Small intestine (tissue), 7 donors: ENCODE results near the gene SLC2A9. TPM values are rescaled to one million over a fixed set of nuclear protein-coding genes. Genes with fewer than 3 reads are reported as not detected.
"Not testable (repeated sequence)": the region's sequence is repeated elsewhere in the genome, so short reads cannot be mapped to it uniquely, and the experiment has no call there.

ENCODE experiments used
- DNase-seq, 2 donors: peaks; one replicate each; pipeline versions ENCODE4 v3.0.0 to v3.0.0-alpha.2; 2013
- FAIRE-seq: peaks from 2 replicates; lab custom pipeline; 2012; peaks lifted over from hg19 to GRCh38; lab: Jason Lieb, UNC
- H3K27ac ChIP-seq, 3 donors: one replicate each; pipeline ENCODE4 v1.5.1; 2013; ENCODE audit warnings: low read length in 2 of 3, mild to moderate bottlenecking in 2 of 3, control low read depth in 1 of 3, inconsistent platforms in 1 of 3, low read depth in 1 of 3, moderate library complexity in 1 of 3
- H3K27me3 ChIP-seq, 3 donors: one replicate each; pipeline ENCODE4 v1.6.1; 2013; ENCODE audit warnings: low read length in 3 of 3, inconsistent platforms in 1 of 3; ENCODE audit not compliant: control insufficient read depth in 3 of 3, insufficient read depth in 3 of 3
- H3K36me3 ChIP-seq, 3 donors: one replicate each; pipeline ENCODE4 v1.6.1; 2013; ENCODE audit warnings: low read length in 3 of 3, inconsistent platforms in 1 of 3, low read depth in 1 of 3, mild to moderate bottlenecking in 1 of 3, moderate library complexity in 1 of 3; ENCODE audit not compliant: control insufficient read depth in 3 of 3, insufficient read depth in 2 of 3
- H3K4me1 ChIP-seq, 3 donors: one replicate each; pipeline ENCODE4 v1.6.1; 2013; ENCODE audit warnings: low read length in 2 of 3, inconsistent platforms in 1 of 3, low read depth in 1 of 3, mild to moderate bottlenecking in 1 of 3, moderate library complexity in 1 of 3; ENCODE audit not compliant: control insufficient read depth in 3 of 3, insufficient read depth in 2 of 3
- H3K4me3 ChIP-seq, 3 donors: one replicate each; pipeline ENCODE4 v1.5.1; 2013; ENCODE audit warnings: low read length in 3 of 3, control low read depth in 1 of 3, inconsistent platforms in 1 of 3, low read depth in 1 of 3, mild to moderate bottlenecking in 1 of 3, moderate library complexity in 1 of 3
- H3K9me3 ChIP-seq, 2 donors: one replicate each; pipeline ENCODE4 v1.6.1; 2013; ENCODE audit warnings: low read depth in 1 of 2, low read length in 1 of 2; ENCODE audit not compliant: control insufficient read depth in 2 of 2, insufficient read depth in 1 of 2
- WGBS, 3 donors: extraction: QIAGEN DNeasy Blood & Tissue Kit; methylation state at CpG; one replicate each; pipeline ENCODE4 v1.1.7; 2013; 5-methylcytosine and 5-hydroxymethylcytosine counted together
- polyA plus RNA-seq, 4 donors: library from polyadenylated mRNA; stranded (reverse) in 3 of 4; unstranded in 1 of 4; fragments of 200-250 nt in 3 of 4; fragments of 120-200 nt in 1 of 4; gene quantifications; one replicate each; pipeline versions ENCODE4 v1.2.1 to v1.2.3, GENCODE V29; 2013
- donor health status: healthy with polysubstance abuse.
- donor health status: control.
- donor health status: control.
- donor health status: Bipolar disorder and iron deficiency.
- donor health status: healthy.

The SLC2A9 gene
- polyA plus RNA-seq, 4 donors: 7.4 to 34.4 (median 12.3) TPM

DNA sequence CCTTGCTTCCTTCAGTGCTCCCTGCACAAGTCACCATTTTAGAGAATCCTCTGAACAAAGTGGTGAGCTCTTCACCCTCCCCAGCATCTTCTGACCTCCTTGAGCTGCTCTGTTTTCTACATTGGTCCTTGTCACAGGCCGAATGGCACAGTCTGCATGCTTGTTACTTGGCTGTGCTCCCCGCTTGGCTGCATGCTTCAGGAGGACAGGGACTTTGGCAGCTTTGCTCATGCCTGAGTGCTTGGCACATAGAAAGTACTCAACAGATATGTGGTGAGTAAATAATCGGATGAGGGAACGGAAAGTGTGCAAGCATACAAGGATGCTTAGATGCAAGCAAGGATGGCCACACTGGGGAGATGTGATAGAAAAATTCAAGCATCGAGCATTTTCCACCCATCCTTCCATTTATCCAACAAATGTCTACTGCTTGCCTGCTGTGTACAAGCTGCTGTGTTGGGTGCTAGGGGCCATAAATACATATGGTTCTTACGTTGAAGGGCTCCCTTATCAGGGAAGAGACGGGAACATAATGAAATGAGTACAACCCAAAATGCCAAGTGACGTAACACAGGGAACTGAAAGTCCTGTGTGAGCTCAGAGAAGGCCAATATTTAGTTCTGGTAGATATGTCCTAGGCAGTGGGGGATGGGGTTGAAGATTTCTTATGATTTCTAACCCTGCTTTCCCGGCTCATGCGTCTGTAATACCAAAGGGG, 31.2 kb downstream of the SLC2A9 start:
- WGBS, 3 donors: 87 to 91% (median 88%) methylated on average over 10 of the region's 10 CpGs
- no peak overlapping the region for H3K27ac ChIP-seq
- peaks cover 0 to 5% of the 10 kb centered on the region in 2 donors for H3K9me3 ChIP-seq
- FAIRE-seq (no peak), DNase-seq (no peak)
- no peak overlapping the region for H3K4me3 ChIP-seq
- peaks cover 3 to 13% (median 6%) of the 10 kb centered on the region in 3 donors for H3K4me1 ChIP-seq
- peaks cover 0 to 46% (median 4%) of the 10 kb centered on the region in 3 donors for H3K36me3 ChIP-seq
- no peaks in the 10 kb centered on the region for H3K27me3 ChIP-seq

DNA sequence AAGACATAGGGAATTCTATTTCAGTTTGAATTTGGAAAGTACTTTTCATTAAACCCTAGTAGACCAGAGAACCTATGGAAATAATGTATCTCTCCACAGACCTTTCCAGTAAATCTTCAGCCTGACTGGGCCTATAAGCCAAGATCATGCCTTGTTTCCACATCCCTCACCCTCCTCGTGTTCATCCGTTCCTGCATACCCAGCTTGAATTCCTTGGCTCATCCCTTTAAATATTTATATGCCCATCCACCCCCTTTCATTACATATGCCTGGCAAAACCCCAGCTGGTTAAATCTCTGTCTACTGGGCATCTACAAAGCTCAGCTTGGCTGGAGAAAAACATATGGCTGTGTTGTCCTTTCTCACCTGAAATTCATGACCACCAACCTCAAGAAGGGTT, 32.4 kb downstream of the SLC2A9 start:
- WGBS, 3 donors: 77 to 91% (median 78%) methylated on average over 2 of the region's 2 CpGs
- H3K4me3 ChIP-seq: no peak overlapping the region
- DNase-seq (no peak), FAIRE-seq (no peak)
- no peak overlapping the region for H3K27ac ChIP-seq
- peaks cover 0 to 47% (median 4%) of the 10 kb centered on the region in 3 donors for H3K36me3 ChIP-seq
- peaks cover 0 to 4% (median 2%) of the 10 kb centered on the region in 3 donors for H3K4me1 ChIP-seq
- no peaks in the 10 kb centered on the region for H3K27me3 ChIP-seq
- peaks cover 0 to 5% of the 10 kb centered on the region in 2 donors for H3K9me3 ChIP-seq

DNA sequence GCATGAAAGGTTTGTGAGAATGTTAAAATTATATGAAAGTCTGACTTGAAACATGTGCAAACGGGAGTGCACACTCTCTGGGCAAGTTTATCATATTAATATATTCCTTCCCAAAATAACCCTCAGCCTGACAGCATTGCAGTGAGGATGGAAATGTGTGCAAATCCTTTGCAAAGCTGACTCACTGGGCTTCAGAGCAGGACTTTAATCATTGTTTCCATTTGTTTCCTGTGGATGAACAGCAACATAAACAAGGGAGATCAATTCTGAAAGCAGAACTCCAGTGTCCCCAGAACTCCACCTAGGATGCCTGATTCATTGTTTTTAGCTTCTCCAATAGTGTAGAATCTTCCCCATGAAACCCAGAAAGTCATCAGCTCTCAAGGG, 32.9 kb downstream of the SLC2A9 start:
- no peaks in the 10 kb centered on the region for H3K27me3 ChIP-seq
- no peaks in the 10 kb centered on the region for H3K4me1 ChIP-seq
- FAIRE-seq: no peak
- no peak overlapping the region for H3K27ac ChIP-seq
- no peak for DNase-seq
- 49 to 75% (median 59%) methylated on average over 1 of the region's 1 CpG for WGBS, 3 donors
- H3K4me3 ChIP-seq: no peak overlapping the region
- H3K9me3 ChIP-seq: peaks cover 0 to 5% of the 10 kb centered on the region in 2 donors
- peaks cover 0 to 44% (median 4%) of the 10 kb centered on the region in 3 donors for H3K36me3 ChIP-seq

DNA sequence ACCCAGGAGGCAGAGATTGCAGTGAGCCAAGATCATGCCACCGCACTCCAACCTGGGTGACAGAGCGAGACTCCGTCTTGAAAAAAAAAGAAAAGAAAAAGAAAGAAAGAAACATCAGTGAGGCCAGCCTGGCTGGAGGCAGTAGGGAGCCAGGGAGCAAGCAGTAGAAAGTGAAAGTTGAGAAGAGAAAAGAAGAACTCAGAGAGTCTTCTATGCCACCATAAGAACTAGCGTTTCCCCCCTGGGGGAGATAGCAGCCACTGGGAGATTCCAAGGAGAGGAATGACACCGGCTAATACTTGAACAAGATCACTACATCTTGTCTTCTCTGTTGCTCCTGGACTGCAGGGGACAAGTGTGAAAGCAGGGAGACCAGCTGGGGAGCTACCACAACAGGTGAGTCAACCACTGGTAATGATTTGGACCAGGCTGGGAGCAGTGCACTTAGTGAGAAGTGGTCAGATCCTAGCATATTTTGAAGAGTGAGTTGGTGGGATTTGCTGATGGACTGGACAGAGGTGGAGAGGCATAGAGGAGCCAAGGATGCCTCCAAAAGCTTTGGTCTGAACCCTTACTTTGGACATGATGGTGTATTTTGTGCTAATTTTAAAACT, 33.4 kb downstream of the SLC2A9 start:
- no peak overlapping the region for H3K27ac ChIP-seq
- no peak for DNase-seq
- peaks cover 0 to 48% (median 4%) of the 10 kb centered on the region in 3 donors for H3K36me3 ChIP-seq
- 89 to 96% (median 93%) methylated on average over 5 of the region's 5 CpGs for WGBS, 3 donors
- H3K9me3 ChIP-seq: peaks cover 0 to 5% of the 10 kb centered on the region in 2 donors
- no peak overlapping the region for H3K4me3 ChIP-seq
- no peaks in the 10 kb centered on the region for H3K4me1 ChIP-seq
- H3K27me3 ChIP-seq: no peaks in the 10 kb centered on the region
- no peak for FAIRE-seq

DNA sequence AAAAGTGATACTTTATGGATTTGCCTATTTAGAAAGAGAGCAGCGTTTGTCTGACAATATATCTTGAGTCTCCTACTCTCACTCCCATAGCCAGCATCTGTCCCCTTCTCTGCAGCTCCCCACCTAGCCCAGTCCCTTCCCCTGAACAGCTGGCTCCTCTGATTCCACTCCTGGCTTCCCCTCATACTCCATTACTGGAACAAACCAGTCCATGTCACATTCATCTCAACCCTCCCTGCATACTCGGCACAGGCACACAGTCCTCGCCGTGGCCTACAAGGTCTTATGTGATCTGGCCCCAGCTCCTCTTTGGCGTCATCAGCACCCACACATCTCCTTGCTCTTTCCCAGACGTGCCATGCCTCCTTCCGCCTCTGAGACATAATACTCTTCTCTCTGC, 36.7 kb downstream of the SLC2A9 start:
- no peak for FAIRE-seq
- DNase-seq: no peak
- no peaks in the 10 kb centered on the region for H3K27me3 ChIP-seq
- no peaks in the 10 kb centered on the region for H3K4me1 ChIP-seq
- H3K4me3 ChIP-seq: no peak overlapping the region
- H3K27ac ChIP-seq: no peak overlapping the region
- H3K36me3 ChIP-seq: peaks cover 0 to 38% (median 0%) of the 10 kb centered on the region in 3 donors
- 94 to 95% (median 95%) methylated on average over 7 of the region's 7 CpGs for WGBS, 3 donors
- H3K9me3 ChIP-seq: peaks cover 0 to 5% of the 10 kb centered on the region in 2 donors

DNA sequence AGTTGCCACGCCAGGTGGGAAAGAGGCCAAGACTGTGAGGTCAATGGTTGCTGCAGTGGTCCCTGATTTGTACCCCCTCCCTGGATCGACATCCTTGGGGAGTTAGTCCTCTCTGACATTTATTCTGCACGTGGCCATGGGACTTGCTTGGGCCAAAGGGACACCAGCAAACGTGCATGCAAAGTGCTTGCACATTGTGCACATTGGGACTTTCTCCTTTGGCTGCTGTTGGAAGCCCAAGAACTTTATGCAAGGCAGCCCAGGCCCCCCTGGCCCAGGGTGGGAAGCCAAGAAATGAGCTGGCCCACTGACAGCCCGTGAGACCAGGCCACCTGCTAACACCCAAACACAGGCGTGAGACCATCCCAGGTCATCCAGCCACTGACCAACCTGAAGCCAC, 38.1 kb downstream of the SLC2A9 start:
- WGBS, 3 donors: 84 to 88% (median 86%) methylated on average over 6 of the region's 6 CpGs
- no peak for FAIRE-seq

DNA sequence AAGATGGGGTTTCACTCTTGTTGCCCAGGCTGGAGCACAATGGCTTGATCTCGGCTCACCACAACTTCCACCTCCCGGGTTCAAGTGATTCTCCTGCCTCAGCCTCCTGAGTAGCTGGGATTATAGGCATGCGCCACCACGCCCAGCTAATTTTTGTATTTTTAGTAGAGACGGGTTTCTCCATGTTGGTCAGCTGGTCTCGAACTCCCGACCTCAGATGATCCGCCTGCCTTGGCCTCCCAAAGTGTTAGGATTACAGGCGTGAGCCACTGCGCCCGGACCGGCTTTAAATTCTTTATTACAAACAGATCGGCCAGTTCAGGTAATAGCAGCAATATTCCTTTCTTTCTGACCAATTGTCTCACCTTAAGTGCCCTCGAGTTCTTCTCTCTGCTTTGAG, 39.4 kb downstream of the SLC2A9 start:
- not testable (repeated sequence) for H3K27me3 ChIP-seq, FAIRE-seq, H3K4me1 ChIP-seq, H3K27ac ChIP-seq, H3K4me3 ChIP-seq, DNase-seq, H3K9me3 ChIP-seq
- WGBS, 3 donors: 94 to 96% (median 95%) methylated on average over 14 of the region's 14 CpGs
- peaks cover 0 to 46% (median 0%) of the 10 kb centered on the region in 3 donors for H3K36me3 ChIP-seq

More for the DNA sequence above, 38.1 kb downstream of the SLC2A9 start:
- Histone ChIP-seq H3K36me3 (peaks cover 0 to 44% (median 0%) of the 10 kb centered on the region in 3 donors), H3K4me3 (no peak overlapping the region), H3K27me3 (no peaks in the 10 kb centered on the region), H3K9me3 (peaks cover 0 to 5% of the 10 kb centered on the region in 2 donors), H3K27ac (no peak overlapping the region), H3K4me1 (no peaks in the 10 kb centered on the region)
- DNase-seq: no peak

DNA sequence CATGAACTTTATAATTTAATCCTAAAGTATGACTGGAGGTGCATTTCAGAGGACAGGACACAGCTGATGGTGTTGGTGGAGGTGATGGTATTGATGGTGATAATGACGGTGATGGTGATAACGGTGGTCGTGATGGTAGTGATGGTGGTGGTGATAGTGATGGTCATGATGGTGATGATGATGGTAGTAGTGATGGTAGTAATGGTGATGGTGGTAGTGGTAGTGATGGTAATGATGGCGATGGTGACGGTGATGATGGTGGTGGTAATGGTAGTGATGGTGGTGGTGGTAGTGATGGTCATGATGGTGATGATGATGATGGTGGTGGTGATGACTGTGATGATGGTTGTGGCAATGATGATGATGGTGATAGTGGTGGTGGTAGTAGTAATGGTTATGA, 40.4 kb downstream of the SLC2A9 start:
- H3K27me3 ChIP-seq: no peaks in the 10 kb centered on the region
- 97 to 99% (median 97%) methylated on average over 5 of the region's 5 CpGs for WGBS, 3 donors
- FAIRE-seq: no peak
- no peaks in the 10 kb centered on the region for H3K4me1 ChIP-seq
- no peak for DNase-seq
- H3K36me3 ChIP-seq: peaks cover 0 to 42% (median 3%) of the 10 kb centered on the region in 3 donors
- peaks cover 0 to under 1% of the 10 kb centered on the region in 2 donors for H3K9me3 ChIP-seq
- no peak overlapping the region for H3K27ac ChIP-seq
- H3K4me3 ChIP-seq: no peak overlapping the region
